Neural progenitor cell (in vitro differentiated cells): ENCODE results near the gene SLCO2B1. TPM values are rescaled to one million over a fixed set of nuclear protein-coding genes. Genes with fewer than 3 reads are reported as not detected.

ENCODE experiments used
- DNase-seq: peaks from one replicate; pipeline ENCODE4 v3.0.0-alpha.2; 2016; ENCODE audit warnings: low spot score
- H2AFZ ChIP-seq: fragments of 200-600 bp; sonication (generic); replicated peaks from 2 replicates; pipeline ENCODE4 v1.6.1; 2016; ENCODE audit warnings: antibody characterized with exemption
- H3F3A ChIP-seq: fragments of 200-600 bp; sonication (generic); 2 replicates; pipeline ENCODE4 v1.6.1; 2016; ENCODE audit warnings: antibody characterized with exemption, low read depth
- H3K27ac ChIP-seq: fragments of 200-600 bp; sonication (generic); 2 replicates; pipeline ENCODE4 v1.5.1; 2016; ENCODE audit warnings: mild to moderate bottlenecking
- H3K27me3 ChIP-seq: fragments of 200-600 bp; sonication (generic); 2 replicates; pipeline ENCODE4 v1.6.1; 2016; ENCODE audit warnings: mild to moderate bottlenecking, moderate library complexity
- H3K36me3 ChIP-seq: fragments of 200-600 bp; sonication (generic); 2 replicates; pipeline ENCODE4 v1.5.1; 2016
- H3K4me1 ChIP-seq: fragments of 200-600 bp; sonication (generic); 2 replicates; pipeline ENCODE4 v1.6.1; 2016; ENCODE audit warnings: mixed run types
- H3K4me2 ChIP-seq: fragments of 200-600 bp; sonication (generic); 2 replicates; pipeline ENCODE4 v1.6.1; 2016
- H3K4me3 ChIP-seq: fragments of 200-600 bp; sonication (generic); 2 replicates; pipeline ENCODE4 v1.5.1; 2016
- H3K79me2 ChIP-seq: fragments of 200-600 bp; sonication (generic); 2 replicates; pipeline ENCODE4 v1.6.1; 2016; ENCODE audit warnings: low read depth
- H3K9ac ChIP-seq: fragments of 200-600 bp; sonication (generic); 2 replicates; pipeline ENCODE4 v1.6.1; 2016
- H3K9me3 ChIP-seq: fragments of 200-600 bp; sonication (generic); 2 replicates; pipeline ENCODE4 v1.5.1; 2016; ENCODE audit warnings: low read depth
- H4K20me1 ChIP-seq: fragments of 200-600 bp; sonication (generic); 2 replicates; pipeline ENCODE4 v1.6.1; 2016; ENCODE audit warnings: low read depth
- H3K27ac Mint-ChIP-seq: 3 replicates; pipeline ENCODE4 v1.8.0; 2021; ENCODE audit warnings: mixed read lengths
- H3K27me3 Mint-ChIP-seq: 2 replicates; pipeline ENCODE4 v1.8.0; 2022; ENCODE audit warnings: low read depth, mild to moderate bottlenecking, inconsistent platforms, moderate library complexity, mixed read lengths; ENCODE audit not compliant: insufficient read depth
- H3K36me3 Mint-ChIP-seq: 3 replicates; pipeline ENCODE4 v1.8.0; 2021; ENCODE audit warnings: mixed read lengths
- H3K4me1 Mint-ChIP-seq: 3 replicates; pipeline ENCODE4 v1.8.0; 2021; ENCODE audit warnings: mixed read lengths
- H3K4me3 Mint-ChIP-seq: 3 replicates; pipeline ENCODE4 v1.8.0; 2021; ENCODE audit warnings: mild to moderate bottlenecking, moderate library complexity, mixed read lengths
- H3K9me3 Mint-ChIP-seq: 3 replicates; pipeline ENCODE4 v1.8.0; 2020; ENCODE audit warnings: mixed read lengths
- EZH2 ChIP-seq: fragments of 200-600 bp; sonication (generic); IDR thresholded peaks from 2 replicates; pipeline ENCODE4 v1.6.1; 2017; ENCODE audit warnings: antibody characterized with exemption, mild to moderate bottlenecking, moderate library complexity
- EZH2phosphoT487 ChIP-seq: fragments of 200-600 bp; sonication (generic); IDR thresholded peaks from 2 replicates; pipeline ENCODE4 v1.6.1; 2017; ENCODE audit warnings: antibody characterized with exemption
- total RNA-seq: library from RNA; depleted of rRNA; stranded (reverse); fragments of >200 nt; gene quantifications from 2 replicates; pipeline ENCODE4 v1.2.3, GENCODE V29; 2015; ENCODE audit warnings: low replicate concordance
- TF ChIP-seq, protein P1 (sequence below): fragments of 200-600 bp; sonication (generic); IDR thresholded peaks from 2 replicates; pipeline ENCODE4 v1.5.1; 2017; ENCODE audit warnings: antibody characterized with exemption, mild to moderate bottlenecking

The SLCO2B1 gene
- total RNA-seq, 1 donor from 2014 or later: 0.07 TPM

DNA sequence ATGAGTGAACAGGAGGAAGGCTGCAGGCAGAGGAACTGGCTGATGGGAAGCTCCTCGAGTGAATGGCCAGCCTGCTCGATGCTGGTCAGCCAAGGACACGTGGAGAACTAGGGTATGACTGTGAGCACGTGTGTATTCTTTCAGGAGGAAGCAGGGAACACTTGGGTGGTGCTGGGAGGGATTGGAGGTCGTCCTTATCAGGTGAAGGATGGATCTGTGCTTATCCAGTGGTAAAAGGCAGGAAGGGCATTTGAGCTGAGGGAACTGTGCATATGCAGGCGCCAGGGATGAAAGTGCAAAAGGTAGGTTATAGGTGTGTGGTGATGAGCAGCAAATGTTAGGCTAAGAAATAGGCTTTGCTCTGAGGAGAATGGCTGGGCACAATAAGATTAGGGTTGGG lies 9.7 kb upstream of the SLCO2B1 start:
- DNase-seq: no peak
- no peak overlapping the region for H3K9ac ChIP-seq
- H2AFZ ChIP-seq: no peak overlapping the region
- no peak overlapping the region for H3K4me2 ChIP-seq
- H3K79me2 ChIP-seq: no peaks in the 10 kb centered on the region
- no peaks in the 10 kb centered on the region for H3K4me1 ChIP-seq
- Mint-ChIP-seq H3K27me3 (peaks cover 10% of the 10 kb centered on the region), H3K9me3 (no peaks in the 10 kb centered on the region), H3K4me1 (peaks cover 6% of the 10 kb centered on the region), H3K27ac (no peak overlapping the region), H3K4me3 (no peak overlapping the region), H3K36me3 (no peaks in the 10 kb centered on the region)
- no peak overlapping the region for H3K27ac ChIP-seq
- no peaks in the 10 kb centered on the region for H3K27me3 ChIP-seq
- no peak for TF ChIP-seq EZH2
- TF ChIP-seq, protein P1, sequence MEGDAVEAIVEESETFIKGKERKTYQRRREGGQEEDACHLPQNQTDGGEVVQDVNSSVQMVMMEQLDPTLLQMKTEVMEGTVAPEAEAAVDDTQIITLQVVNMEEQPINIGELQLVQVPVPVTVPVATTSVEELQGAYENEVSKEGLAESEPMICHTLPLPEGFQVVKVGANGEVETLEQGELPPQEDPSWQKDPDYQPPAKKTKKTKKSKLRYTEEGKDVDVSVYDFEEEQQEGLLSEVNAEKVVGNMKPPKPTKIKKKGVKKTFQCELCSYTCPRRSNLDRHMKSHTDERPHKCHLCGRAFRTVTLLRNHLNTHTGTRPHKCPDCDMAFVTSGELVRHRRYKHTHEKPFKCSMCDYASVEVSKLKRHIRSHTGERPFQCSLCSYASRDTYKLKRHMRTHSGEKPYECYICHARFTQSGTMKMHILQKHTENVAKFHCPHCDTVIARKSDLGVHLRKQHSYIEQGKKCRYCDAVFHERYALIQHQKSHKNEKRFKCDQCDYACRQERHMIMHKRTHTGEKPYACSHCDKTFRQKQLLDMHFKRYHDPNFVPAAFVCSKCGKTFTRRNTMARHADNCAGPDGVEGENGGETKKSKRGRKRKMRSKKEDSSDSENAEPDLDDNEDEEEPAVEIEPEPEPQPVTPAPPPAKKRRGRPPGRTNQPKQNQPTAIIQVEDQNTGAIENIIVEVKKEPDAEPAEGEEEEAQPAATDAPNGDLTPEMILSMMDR: no peak
- no peak for TF ChIP-seq EZH2phosphoT487
- no peaks in the 10 kb centered on the region for H3K9me3 ChIP-seq
- H3F3A ChIP-seq: no peaks in the 10 kb centered on the region
- no peak overlapping the region for H3K4me3 ChIP-seq
- H3K36me3 ChIP-seq: no peaks in the 10 kb centered on the region
- H4K20me1 ChIP-seq: no peaks in the 10 kb centered on the region

DNA sequence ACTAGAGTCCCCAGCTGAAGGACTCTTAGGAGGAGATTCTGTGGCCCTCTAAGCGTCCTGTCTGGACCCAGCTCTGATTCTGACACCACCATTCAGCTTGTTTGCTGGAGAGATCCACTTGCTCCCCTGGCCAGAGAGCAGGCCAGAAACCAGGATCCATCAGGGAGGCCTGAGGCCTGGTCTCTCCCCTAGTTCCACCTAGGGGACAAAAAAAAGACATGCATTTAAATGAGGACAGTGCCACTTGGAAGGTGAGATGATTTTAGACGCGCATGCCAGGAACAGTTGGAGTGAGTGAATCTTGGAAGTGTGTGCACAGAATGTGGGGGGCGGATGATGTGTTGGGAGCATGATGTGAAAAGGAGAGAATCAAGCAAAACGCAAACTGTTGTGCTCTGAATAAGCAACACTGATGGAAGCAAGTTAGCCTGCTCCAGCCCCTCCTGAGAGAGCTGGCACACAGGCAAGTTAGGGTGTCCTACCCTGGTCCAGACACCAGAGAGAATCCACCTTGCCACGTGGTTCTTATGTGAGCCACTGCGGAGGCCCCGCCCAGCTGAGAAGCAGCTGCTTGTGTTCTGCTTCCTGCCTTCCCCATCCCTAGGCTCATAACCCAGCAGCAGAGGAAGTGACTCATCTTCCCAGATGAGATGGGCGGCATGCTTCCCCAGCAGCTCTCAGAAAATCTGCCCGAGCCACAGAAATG lies 8.0 kb upstream of the SLCO2B1 start:
- peak overlapping the region; percentile 4 for H3K27ac Mint-ChIP-seq
- H3K4me3 ChIP-seq: no peak overlapping the region
- DNase-seq: no peak
- no peaks in the 10 kb centered on the region for H3F3A ChIP-seq
- no peaks in the 10 kb centered on the region for H3K9me3 Mint-ChIP-seq
- no peaks in the 10 kb centered on the region for H3K9me3 ChIP-seq
- H3K27ac ChIP-seq: no peak overlapping the region
- H2AFZ ChIP-seq: no peak overlapping the region
- H3K79me2 ChIP-seq: no peaks in the 10 kb centered on the region
- no peaks in the 10 kb centered on the region for H3K36me3 ChIP-seq
- H3K4me1 Mint-ChIP-seq: peaks cover 6% of the 10 kb centered on the region
- no peak for TF ChIP-seq EZH2phosphoT487
- no peak for TF ChIP-seq EZH2
- TF ChIP-seq, protein P1: no peak
- no peaks in the 10 kb centered on the region for H3K4me1 ChIP-seq
- H3K27me3 Mint-ChIP-seq: peaks cover 8% of the 10 kb centered on the region
- H3K9ac ChIP-seq: no peak overlapping the region
- H3K4me3 Mint-ChIP-seq: no peak overlapping the region
- no peaks in the 10 kb centered on the region for H4K20me1 ChIP-seq
- no peaks in the 10 kb centered on the region for H3K27me3 ChIP-seq
- H3K36me3 Mint-ChIP-seq: no peaks in the 10 kb centered on the region
- H3K4me2 ChIP-seq: no peak overlapping the region

DNA sequence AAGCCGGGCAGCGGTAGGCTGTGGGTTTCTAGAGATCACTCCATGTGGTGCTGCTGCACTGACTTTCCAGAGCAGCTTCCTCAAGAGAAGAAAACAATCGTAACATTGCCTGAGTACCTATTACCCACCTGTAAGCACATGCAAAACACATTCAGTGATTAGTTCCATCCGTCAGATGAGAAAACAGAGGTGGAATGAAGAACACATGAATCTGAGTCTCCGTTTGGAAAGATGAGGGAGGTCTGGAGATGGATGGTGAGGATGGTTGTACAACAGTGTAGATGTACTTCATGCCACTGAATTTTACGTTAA lies 7.5 kb upstream of the SLCO2B1 start:
- H3K9ac ChIP-seq: no peak overlapping the region
- no peak for TF ChIP-seq EZH2phosphoT487
- TF ChIP-seq, protein P1: no peak
- Mint-ChIP-seq H3K36me3 (no peaks in the 10 kb centered on the region), H3K9me3 (no peaks in the 10 kb centered on the region), H3K27ac (no peak overlapping the region), H3K27me3 (peaks cover 8% of the 10 kb centered on the region), H3K4me3 (no peak overlapping the region), H3K4me1 (peaks cover 6% of the 10 kb centered on the region)
- H4K20me1 ChIP-seq: no peaks in the 10 kb centered on the region
- no peak overlapping the region for H3K4me2 ChIP-seq
- no peaks in the 10 kb centered on the region for H3F3A ChIP-seq
- H3K27me3 ChIP-seq: no peaks in the 10 kb centered on the region
- H3K36me3 ChIP-seq: no peaks in the 10 kb centered on the region
- no peaks in the 10 kb centered on the region for H3K9me3 ChIP-seq
- no peak overlapping the region for H3K4me3 ChIP-seq
- no peaks in the 10 kb centered on the region for H3K79me2 ChIP-seq
- H3K4me1 ChIP-seq: no peaks in the 10 kb centered on the region
- DNase-seq: no peak
- no peak overlapping the region for H2AFZ ChIP-seq
- H3K27ac ChIP-seq: no peak overlapping the region
